PFSK-1 (cell line): ENCODE measurements around the gene RAD51B.

Experiments
- FOXP2 ChIP-seq: optimal IDR thresholded peaks from 2 replicates; pipeline ENCODE3; 2011; ENCODE audit warnings: borderline replicate concordance, control low read depth, inconsistent platforms; ENCODE audit not compliant: insufficient read depth; ENCODE audit errors: extremely low read length, extremely low read depth
- POLR2AphosphoS5 ChIP-seq: IDR thresholded peaks from 2 replicates; pipeline ENCODE4 v1.6.1; 2012; ENCODE audit warnings: low read depth, mild to moderate bottlenecking, control low read depth, low read length, moderate library complexity
- SIN3A ChIP-seq: IDR thresholded peaks from 2 replicates; pipeline ENCODE4 v1.6.1; 2012; ENCODE audit warnings: mild to moderate bottlenecking, low read length, moderate library complexity, borderline replicate concordance; ENCODE audit not compliant: insufficient read depth
- TAF1 ChIP-seq: IDR thresholded peaks from 2 replicates; pipeline ENCODE4 v1.6.1; 2012; ENCODE audit warnings: low read length, control low read depth, borderline replicate concordance; ENCODE audit not compliant: insufficient read depth
- TF ChIP-seq, protein P1 (sequence below), 2 experiments: IDR thresholded peaks; 2 replicates each; pipeline versions ENCODE4 v1.6.1 to v1.8.0; 2011 to 2012; ENCODE audit warnings: low read depth in 2 of 2, low read length in 2 of 2, control low read depth in 1 of 2, inconsistent platforms in 1 of 2, mild to moderate bottlenecking in 1 of 2, moderate library complexity in 1 of 2; ENCODE audit not compliant: insufficient read depth in 1 of 2

The RAD51B gene

GRCh38 chr14:68297876-68298468, 478.4 kb downstream of the RAD51B start:
- TF ChIP-seq POLR2AphosphoS5, result no peak
- TF ChIP-seq, protein P1, sequence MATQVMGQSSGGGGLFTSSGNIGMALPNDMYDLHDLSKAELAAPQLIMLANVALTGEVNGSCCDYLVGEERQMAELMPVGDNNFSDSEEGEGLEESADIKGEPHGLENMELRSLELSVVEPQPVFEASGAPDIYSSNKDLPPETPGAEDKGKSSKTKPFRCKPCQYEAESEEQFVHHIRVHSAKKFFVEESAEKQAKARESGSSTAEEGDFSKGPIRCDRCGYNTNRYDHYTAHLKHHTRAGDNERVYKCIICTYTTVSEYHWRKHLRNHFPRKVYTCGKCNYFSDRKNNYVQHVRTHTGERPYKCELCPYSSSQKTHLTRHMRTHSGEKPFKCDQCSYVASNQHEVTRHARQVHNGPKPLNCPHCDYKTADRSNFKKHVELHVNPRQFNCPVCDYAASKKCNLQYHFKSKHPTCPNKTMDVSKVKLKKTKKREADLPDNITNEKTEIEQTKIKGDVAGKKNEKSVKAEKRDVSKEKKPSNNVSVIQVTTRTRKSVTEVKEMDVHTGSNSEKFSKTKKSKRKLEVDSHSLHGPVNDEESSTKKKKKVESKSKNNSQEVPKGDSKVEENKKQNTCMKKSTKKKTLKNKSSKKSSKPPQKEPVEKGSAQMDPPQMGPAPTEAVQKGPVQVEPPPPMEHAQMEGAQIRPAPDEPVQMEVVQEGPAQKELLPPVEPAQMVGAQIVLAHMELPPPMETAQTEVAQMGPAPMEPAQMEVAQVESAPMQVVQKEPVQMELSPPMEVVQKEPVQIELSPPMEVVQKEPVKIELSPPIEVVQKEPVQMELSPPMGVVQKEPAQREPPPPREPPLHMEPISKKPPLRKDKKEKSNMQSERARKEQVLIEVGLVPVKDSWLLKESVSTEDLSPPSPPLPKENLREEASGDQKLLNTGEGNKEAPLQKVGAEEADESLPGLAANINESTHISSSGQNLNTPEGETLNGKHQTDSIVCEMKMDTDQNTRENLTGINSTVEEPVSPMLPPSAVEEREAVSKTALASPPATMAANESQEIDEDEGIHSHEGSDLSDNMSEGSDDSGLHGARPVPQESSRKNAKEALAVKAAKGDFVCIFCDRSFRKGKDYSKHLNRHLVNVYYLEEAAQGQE (IDR thresholded peaks at IDR 0.05; ENCODE audit: insufficient read depth in 1 of 2, low read depth in 2 of 2, low read length in 2 of 2), result no peak
- TF ChIP-seq FOXP2, result no peak
- TF ChIP-seq TAF1, result no peak

- TF ChIP-seq FOXP2 (no peak), TAF1 (no peak), POLR2AphosphoS5 (no peak), SIN3A (no peak)
- TF ChIP-seq, protein P1 (IDR thresholded peaks at IDR 0.05; ENCODE audit: insufficient read depth in 1 of 2, low read depth in 2 of 2, low read length in 2 of 2), result no peak
Measured at GRCh38 chr14:68300608-68301007, 481.0 kb downstream of the RAD51B start.

GRCh38 chr14:68301219-68301618, 481.6 kb downstream of the RAD51B start:
- TF ChIP-seq TAF1, result no peak
- no peak for TF ChIP-seq POLR2AphosphoS5
- no peak for TF ChIP-seq FOXP2
- TF ChIP-seq, protein P1 (IDR thresholded peaks at IDR 0.05; ENCODE audit: insufficient read depth in 1 of 2, low read depth in 2 of 2, low read length in 2 of 2), result no peak
- no peak for TF ChIP-seq SIN3A

DNA sequence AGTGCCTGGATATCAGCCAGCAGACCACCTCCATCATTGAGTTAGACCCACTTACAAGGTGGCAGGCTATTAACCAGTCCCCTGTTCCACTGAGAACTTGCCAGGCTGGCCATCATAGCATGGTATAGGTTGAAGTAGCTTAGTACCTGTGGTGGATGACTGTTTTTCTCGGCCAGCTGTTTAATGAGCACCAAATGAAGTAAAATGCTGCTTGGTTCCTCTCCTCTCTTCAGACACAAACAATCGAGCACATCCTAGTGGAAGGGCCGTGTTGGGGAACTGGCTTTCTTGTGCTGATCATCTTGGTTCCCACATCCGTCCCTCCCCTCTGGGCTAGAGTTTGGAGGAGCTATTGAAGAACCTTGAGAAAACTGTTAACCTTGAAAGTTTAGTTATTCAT, 486.2 kb downstream of the RAD51B start:
- TF ChIP-seq, protein P1 (IDR thresholded peaks at IDR 0.05; ENCODE audit: insufficient read depth in 1 of 2, low read depth in 2 of 2, low read length in 2 of 2), result no peak
- TF ChIP-seq FOXP2 (no peak), SIN3A (no peak), TAF1 (no peak), POLR2AphosphoS5 (no peak)
